Choroid plexus epithelial cell (primary cell): ENCODE measurements around the gene PEX5L.
A peak's percentile ranks its signal among the peaks of the same experiment; 100 is the strongest.

ENCODE experiments used
- DNase-seq: peaks from one replicate; pipeline ENCODE4 v3.0.0-alpha.2; 2010; ENCODE audit warnings: low read depth
- H3K4me3 ChIP-seq: 2 replicates; pipeline ENCODE4 v1.5.1; 2011; ENCODE audit warnings: low read depth, mild to moderate bottlenecking, control low read depth, low read length, moderate library complexity
- CTCF ChIP-seq: conservative IDR thresholded peaks from 2 replicates; pipeline ENCODE4 v1.5.1; 2011; ENCODE audit warnings: low read depth, mild to moderate bottlenecking, control low read depth, inconsistent platforms, low read length, moderate library complexity

The PEX5L gene

DNA sequence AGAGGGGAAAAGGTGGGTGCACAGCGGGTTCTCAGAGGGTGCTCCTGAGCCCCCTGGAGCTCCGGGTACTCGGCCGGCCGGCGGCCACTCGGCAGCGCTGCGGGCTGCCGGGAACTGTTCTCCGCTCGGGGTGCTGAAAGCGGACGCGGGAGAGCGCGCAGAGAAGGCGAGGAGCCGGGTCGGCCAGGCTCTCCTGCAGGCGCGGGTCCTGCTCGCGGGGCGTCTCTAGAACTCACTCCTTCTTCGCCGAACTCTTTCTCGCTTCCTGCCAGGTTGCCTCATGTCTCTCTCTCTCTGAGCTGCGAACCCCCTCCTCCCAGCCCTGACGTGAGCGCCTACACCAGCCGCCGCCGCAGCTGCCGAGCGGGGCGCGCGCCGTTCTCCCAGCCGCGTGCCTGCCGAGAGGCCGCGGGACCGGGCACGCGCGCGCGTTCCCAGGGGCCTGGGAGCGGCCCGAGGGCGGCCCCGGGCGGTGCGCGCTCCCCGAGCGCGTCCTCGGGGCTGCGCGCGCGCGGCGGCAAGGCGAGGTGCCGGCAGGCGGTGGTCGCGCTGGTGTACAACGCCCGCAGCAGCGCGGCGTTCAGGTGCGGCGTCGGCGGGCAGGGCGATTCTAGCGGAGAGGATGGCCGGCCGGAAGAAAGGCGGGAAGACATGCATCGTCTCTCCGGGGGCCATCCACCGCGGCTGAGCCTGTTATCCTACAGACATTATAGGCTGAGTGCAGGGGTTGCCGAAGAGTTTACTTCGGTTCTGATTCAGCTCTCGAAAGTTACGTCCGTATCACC is at the start of gene PEX5L:
PEX5L (minus strand) TSS at position 267 of the 785 bp plus-strand sequence. CDS start 338 bp downstream, outside the sequence.
- H3K4me3 ChIP-seq: peak within 1 kb of the TSS; percentile 43
- TF ChIP-seq CTCF: no peak
- peak; percentile 42 for DNase-seq

DNA sequence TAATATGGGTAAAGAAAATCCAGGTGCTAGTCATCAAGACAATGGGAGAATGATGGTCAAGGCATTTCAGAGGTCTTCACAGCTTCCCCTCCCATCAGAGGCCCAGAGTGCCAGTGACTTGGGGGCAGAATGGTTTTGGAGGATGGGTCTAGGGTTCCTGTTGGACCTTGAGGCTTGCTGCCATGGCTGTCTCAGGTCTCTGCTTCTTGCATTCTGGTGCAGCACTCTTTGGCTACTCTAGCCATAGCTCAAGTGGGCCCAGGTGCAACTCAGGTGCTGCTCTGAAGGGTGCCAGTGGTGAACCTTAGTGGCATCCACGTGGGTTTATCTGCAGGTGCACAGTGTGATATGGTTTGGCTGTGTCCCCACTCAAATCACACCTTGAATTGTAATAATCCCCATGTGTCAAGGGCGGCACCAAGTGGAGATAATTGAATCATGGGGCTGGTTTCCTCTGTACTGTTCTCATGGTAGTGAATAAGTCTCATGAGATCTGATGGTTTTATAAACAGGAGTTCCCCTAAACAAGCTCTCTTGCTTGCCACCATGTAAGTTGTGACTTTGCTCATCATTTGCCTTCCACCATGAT is 48.5 kb upstream of the PEX5L start:
- H3K4me3 ChIP-seq: no peak overlapping the region
- no peak for DNase-seq
- TF ChIP-seq CTCF: no peak

DNA sequence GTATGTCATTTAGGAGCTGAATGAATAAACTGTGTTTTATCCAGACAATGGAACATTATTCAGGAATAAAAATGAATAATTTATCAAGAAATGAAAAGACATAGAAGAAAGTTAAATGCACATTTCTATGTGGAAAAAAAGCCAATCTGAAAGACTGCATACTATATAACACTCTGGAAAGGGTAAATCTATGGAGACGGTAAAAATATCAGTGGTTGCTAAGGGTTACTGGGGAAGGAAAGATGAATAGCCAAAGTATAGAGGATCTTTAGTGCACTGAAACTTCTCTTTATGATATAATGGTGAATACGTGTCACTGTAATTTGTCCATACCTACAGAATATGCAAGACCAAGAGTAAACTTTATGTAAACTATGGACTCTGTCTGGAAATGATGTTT is 46.0 kb upstream of the PEX5L start:
- no peak for TF ChIP-seq CTCF
- no peak overlapping the region for H3K4me3 ChIP-seq
- DNase-seq: no peak

GRCh38 chr3:180078592-180078991 is 41.9 kb upstream of the PEX5L start:
- H3K4me3 ChIP-seq: no peak overlapping the region
- DNase-seq: no peak
- no peak for TF ChIP-seq CTCF

DNA sequence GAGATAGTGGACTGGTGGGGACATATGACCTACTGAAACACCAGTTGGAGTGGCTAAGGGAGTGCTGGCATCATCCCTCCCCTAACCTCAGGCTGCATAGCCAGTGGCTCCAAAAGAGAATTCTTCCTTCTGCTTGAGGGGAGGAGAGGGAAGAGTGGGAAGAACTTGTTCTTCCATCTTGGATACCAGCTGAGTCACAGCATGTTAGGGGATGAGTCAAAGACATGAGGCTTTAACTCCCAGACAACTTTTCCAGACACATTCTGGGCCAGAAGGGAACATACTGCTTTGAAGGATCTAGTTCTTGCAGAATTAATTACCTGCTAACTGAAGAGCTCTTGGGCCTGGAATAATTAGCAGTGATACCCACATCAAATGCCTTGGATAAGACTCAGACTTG is 36.8 kb upstream of the PEX5L start:
- DNase-seq: no peak
- no peak for TF ChIP-seq CTCF
- no peak overlapping the region for H3K4me3 ChIP-seq

DNA sequence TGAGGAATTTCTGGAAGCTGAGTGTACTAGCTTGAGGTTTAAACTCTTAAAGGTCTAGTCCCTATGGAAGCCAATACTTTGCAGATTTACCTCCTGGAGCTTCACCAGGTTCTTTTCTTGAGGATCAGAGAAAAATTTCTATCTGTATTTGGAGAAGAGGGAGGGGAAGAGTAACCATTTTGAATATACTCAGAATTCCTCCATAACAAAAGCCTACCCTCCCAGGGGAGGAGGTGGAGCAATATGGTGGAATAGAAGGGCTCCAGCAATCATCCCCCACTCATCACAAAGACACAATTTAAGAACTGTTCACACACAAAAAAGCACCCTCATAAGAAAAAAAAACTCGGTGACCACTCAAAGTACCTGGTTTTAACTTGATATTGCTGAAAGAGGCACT is 36.0 kb upstream of the PEX5L start:
- no peak for TF ChIP-seq CTCF
- no peak overlapping the region for H3K4me3 ChIP-seq
- no peak for DNase-seq

DNA sequence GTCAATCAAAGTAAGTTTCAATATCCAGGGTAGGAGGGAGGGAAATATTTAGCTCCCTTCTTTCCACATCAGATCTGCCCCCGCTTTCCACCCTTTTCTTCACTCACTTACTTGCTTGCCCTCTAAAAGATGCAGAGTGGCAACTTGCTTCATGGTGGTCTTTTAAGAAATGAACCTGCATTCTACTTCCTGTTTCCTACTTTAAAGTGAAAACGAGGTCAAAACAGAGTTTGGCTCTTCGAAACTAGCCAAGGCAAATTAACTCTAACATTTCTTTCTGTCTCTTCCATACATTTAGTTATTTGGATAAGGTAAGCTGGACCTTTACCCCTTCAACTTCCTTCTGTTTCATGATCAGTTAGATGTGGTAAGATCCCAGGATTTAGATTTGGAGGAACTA is 34.2 kb upstream of the PEX5L start:
- no peak for TF ChIP-seq CTCF
- no peak for DNase-seq
- no peak overlapping the region for H3K4me3 ChIP-seq
